GM12878 (cell line): Measurements from ENCODE around the gene NSFL1C. TPM values are rescaled to one million over a fixed set of nuclear protein-coding genes. Genes with fewer than 3 reads are reported as not detected.
A peak's percentile ranks its signal among the peaks of the same experiment; 100 is the strongest.

Source experiments
- ATAC-seq: fragments of 200-7000 bp; cut with Tn5 transposase; 3 replicates; pipeline ENCODE4 v1.9.1; 2020; ENCODE audit warnings: mild to moderate bottlenecking, moderate library complexity
- BruUV-seq: library from RNA; stranded (reverse); fragments of 400-500 nt; replicated peaks from 2 replicates; lab custom pipeline; 2021; lab: Mats Ljungman, UMichigan
- CTCF ChIA-PET: fragments of 300-600 bp; sonication (Branson Sonifier 250); formaldehyde crosslinking; extraction: SDS; loops from one replicate; lab custom pipeline; 2021; ENCODE audit warnings: inconsistent platforms; lab: Yijun Ruan, JAX
- POLR2A ChIA-PET: fragments of 350-600 bp; formaldehyde crosslinking; extraction: SDS; loops from one replicate; lab custom pipeline; 2021; ENCODE audit warnings: inconsistent platforms; lab: Charles Lee
- RAD21 ChIA-PET: fragments of 300-600 bp; sonication (Branson Sonifier 250); formaldehyde crosslinking; loops from one replicate; lab custom pipeline; 2023; ENCODE audit warnings: antibody characterized with exemption; ENCODE audit not compliant: unreplicated experiment; lab: Charles Lee
- SMC1A ChIA-PET: fragments of 300-600 bp; sonication (Branson Sonifier 250); formaldehyde crosslinking; loops from one replicate; lab custom pipeline; 2023; ENCODE audit not compliant: unreplicated experiment, uncharacterized antibody; lab: Charles Lee
- DNase-seq: peaks from one replicate; pipeline ENCODE4 v3.0.0-alpha.2; 2011; ENCODE audit warnings: low read depth, low spot score
- FAIRE-seq: peaks from 3 replicates; lab custom pipeline; 2011; peaks lifted over from hg19 to GRCh38; lab: Jason Lieb, UNC
- H2AFZ ChIP-seq: 2 replicates; pipeline ENCODE4 v1.6.0; 2011; ENCODE audit warnings: low read depth, low read length, control low read depth; ENCODE audit not compliant: control insufficient read depth
- H3K27ac ChIP-seq: 2 replicates; pipeline ENCODE4 v1.5.1; 2011; ENCODE audit warnings: control low read depth; ENCODE audit not compliant: control insufficient read depth, insufficient read depth
- H3K27me3 ChIP-seq, 2 experiments: replicated peaks in 1 of 2; 2 replicates each; pipeline versions ENCODE4 v1.6.0 to v1.6.1; 2011; ENCODE audit warnings: low read length in 1 of 2; ENCODE audit not compliant: control insufficient read depth in 2 of 2, insufficient read depth in 2 of 2
- H3K36me3 ChIP-seq, 2 experiments: 2 replicates each; pipeline ENCODE4 v1.5.1; 2011; ENCODE audit warnings: low read length in 1 of 2; ENCODE audit not compliant: control insufficient read depth in 2 of 2, insufficient read depth in 2 of 2
- H3K4me1 ChIP-seq: 2 replicates; pipeline ENCODE4 v1.6.1; 2011; ENCODE audit warnings: mild to moderate bottlenecking, low read length, moderate library complexity, mixed read lengths; ENCODE audit not compliant: control insufficient read depth, insufficient read depth
- H3K4me2 ChIP-seq: 2 replicates; pipeline ENCODE4 v1.6.0; 2011; ENCODE audit warnings: control low read depth; ENCODE audit not compliant: control insufficient read depth, insufficient read depth
- H3K4me3 ChIP-seq: fragments of 200-600 bp; sonication (generic); 2 replicates; pipeline ENCODE4 v1.5.1; 2016
- H3K79me2 ChIP-seq: 2 replicates; pipeline ENCODE4 v1.6.0; 2011; ENCODE audit warnings: low read length; ENCODE audit not compliant: control insufficient read depth, insufficient read depth
- H3K9ac ChIP-seq: 2 replicates; pipeline ENCODE4 v1.8.0; 2011; ENCODE audit warnings: low read length, control low read depth, mixed read lengths; ENCODE audit not compliant: control insufficient read depth, insufficient read depth
- H3K9me3 ChIP-seq: replicated peaks from 3 replicates; pipeline ENCODE4 v1.5.1; 2011; ENCODE audit warnings: mild to moderate bottlenecking, low read length; ENCODE audit not compliant: control insufficient read depth, insufficient read depth
- H4K20me1 ChIP-seq: 2 replicates; pipeline ENCODE4 v1.6.0; 2011; ENCODE audit not compliant: control insufficient read depth, insufficient read depth
- ATF3 ChIP-seq: IDR thresholded peaks from 2 replicates; pipeline ENCODE4 v1.6.1; 2011; ENCODE audit warnings: low read depth, mild to moderate bottlenecking, low read length, moderate library complexity, borderline replicate concordance; ENCODE audit errors: extremely low read depth
- ATF7 ChIP-seq: fragments of 450-650 bp; IDR thresholded peaks from 2 replicates; pipeline ENCODE4 v1.6.1; 2016; ENCODE audit warnings: low read depth, mild to moderate bottlenecking
- CTCF ChIP-seq, 3 experiments: IDR thresholded peaks in 2 of 3; conservative IDR thresholded peaks in 1 of 3; 2 replicates each; pipeline ENCODE4 v1.5.1; 2011; ENCODE audit warnings: low read depth in 3 of 3, low read length in 3 of 3, mild to moderate bottlenecking in 3 of 3, control low read depth in 2 of 3, moderate library complexity in 2 of 3, inconsistent platforms in 1 of 3, mixed read lengths in 1 of 3; ENCODE audit not compliant: control insufficient read depth in 2 of 3, insufficient read depth in 1 of 3; ENCODE audit errors: extremely low read depth in 1 of 3
- FOXM1 ChIP-seq: IDR thresholded peaks from 2 replicates; pipeline ENCODE4 v1.6.1; 2012; ENCODE audit warnings: low read depth, mild to moderate bottlenecking, inconsistent platforms, low read length, moderate library complexity
- HCFC1 ChIP-seq: fragments of 150-350 bp; IDR thresholded peaks from 2 replicates; pipeline ENCODE4 v1.6.1; 2014; ENCODE audit warnings: low read length
- IKZF1 ChIP-seq: fragments of 450-650 bp; conservative IDR thresholded peaks from 2 replicates; pipeline ENCODE4 v1.6.1; 2017; ENCODE audit warnings: antibody characterized with exemption, mild to moderate bottlenecking
- IRF3 ChIP-seq: fragments of 450-650 bp; IDR thresholded peaks from 2 replicates; pipeline ENCODE4 v1.6.1; 2014; ENCODE audit warnings: mild to moderate bottlenecking
- KLF5 ChIP-seq: fragments of 450-650 bp; IDR thresholded peaks from 2 replicates; pipeline ENCODE4 v1.6.1; 2014; ENCODE audit warnings: mild to moderate bottlenecking; ENCODE audit not compliant: partially characterized antibody
- PKNOX1 ChIP-seq: fragments of 450-650 bp; IDR thresholded peaks from 2 replicates; pipeline ENCODE4 v1.6.1; 2016; ENCODE audit warnings: mild to moderate bottlenecking
- RAD21 ChIP-seq: IDR thresholded peaks from 2 replicates; pipeline ENCODE4 v1.6.1; 2011; ENCODE audit warnings: mild to moderate bottlenecking, low read depth, low read length, moderate library complexity; ENCODE audit not compliant: insufficient read depth
- RB1 ChIP-seq: fragments of 450-650 bp; formaldehyde crosslinking; IDR thresholded peaks from 2 replicates; pipeline ENCODE4 v1.6.1; 2017; ENCODE audit warnings: mild to moderate bottlenecking, borderline replicate concordance
- RELA ChIP-seq: fragments of 450-650 bp; IDR thresholded peaks from 2 replicates; pipeline ENCODE4 v1.8.0; 2014; ENCODE audit warnings: borderline replicate concordance; ENCODE audit not compliant: partially characterized antibody
- SMAD1 ChIP-seq: fragments of 450-650 bp; IDR thresholded peaks from 2 replicates; pipeline ENCODE4 v1.6.1; 2018; ENCODE audit warnings: mild to moderate bottlenecking, low read depth; ENCODE audit not compliant: partially characterized antibody
- TARDBP ChIP-seq: IDR thresholded peaks from 2 replicates; pipeline ENCODE4 v1.6.1; 2016; ENCODE audit warnings: borderline replicate concordance
- TCF3 ChIP-seq: IDR thresholded peaks from 2 replicates; pipeline ENCODE4 v1.6.1; 2012; ENCODE audit warnings: low read depth, mild to moderate bottlenecking, low read length, borderline replicate concordance; ENCODE audit not compliant: insufficient read depth
- TCF7 ChIP-seq: IDR thresholded peaks from 2 replicates; pipeline ENCODE4 v1.6.1; 2014; ENCODE audit warnings: antibody characterized with exemption, borderline replicate concordance
- WGBS: methylation state at CpG from one replicate; pipeline ENCODE4 v1.1.6; 2016; ENCODE audit warnings: low lambda C conversion rate; ENCODE audit not compliant: insufficient replicate concordance, insufficient coverage; ENCODE audit errors: missing lambda C conversion rate; 5-methylcytosine and 5-hydroxymethylcytosine counted together
- in situ Hi-C: fragments of 300-500 bp; cut with MboI; formaldehyde crosslinking; loops from 9 replicates; pipeline ENCODE4 v1.14.3; 2018; ENCODE audit warnings: mixed read lengths
- intact Hi-C: fragments of 100-400 bp; cut with micrococcal nuclease; formaldehyde crosslinking; loops from one replicate; pipeline ENCODE4 v1.14.2; 2022; ENCODE audit not compliant: unreplicated experiment
- polyA plus RNA-seq, 11 experiments: library from polyadenylated mRNA; depleted of rRNA in 4 of 11; unstranded in 6 of 11; stranded (reverse) in 5 of 11; fragments of >200 nt; fragmentation: Nextera tagmentation in 4 of 11; fragmentation: Illumina TruSeq in 1 of 11; extraction: Ambion mirVana in 4 of 11; extraction: Trizol in 1 of 11; gene quantifications; 1 replicate in 1 of 11; 2 replicates in 10 of 11; pipeline versions ENCODE4 v1.2.1 to v1.2.3, GENCODE V29; 2011 to 2016; ENCODE audit warnings: inconsistent platforms in 2 of 11, missing spikeins in 2 of 11, low read depth in 1 of 11
- total RNA-seq, 4 experiments: library from RNA; depleted of rRNA in 3 of 4; stranded (reverse); fragments of >200 nt in 3 of 4; fragmentation: Illumina TruSeq in 1 of 4; extraction: Trizol in 1 of 4; gene quantifications; 2 replicates each; pipeline versions ENCODE4 v1.2.1 to v1.2.3, GENCODE V29; 2013 to 2021

NSFL1C gene
- total and polyA plus RNA-seq, 10 of the 15 experiments (the other 5 are each of a cell fraction or from before 2014, with no cell fraction given): 21.5 to 100 (median 38.1) TPM

- no peaks in the 10 kb centered on the region for H3K9me3 ChIP-seq
- no peak overlapping the region for H3K4me2 ChIP-seq
- no peak overlapping the region for H3K4me3 ChIP-seq
- no peaks in the 10 kb centered on the region for H4K20me1 ChIP-seq
- BruUV-seq: no TSS peak
- ATAC-seq: no peak
- H3K79me2 ChIP-seq: no peaks in the 10 kb centered on the region
- no peak overlapping the region for H3K27ac ChIP-seq
- WGBS: 65% methylated on average over 3 of the region's 3 CpGs
- no peaks in the 10 kb centered on the region for H3K36me3 ChIP-seq
- ChIA-PET RAD21 (no interaction called here), POLR2A (no interaction called here), CTCF (interaction anchor here (1.0 to 1.5 kb wide), 3 partner anchors 9 to 28 kb away, joined by 3 to 7 read pairs (median 3); no protein-coding TSS in a partner anchor), SMC1A (interaction anchor here (1.4 kb wide), 1 partner anchor 30 kb away, joined by 3 read pairs; no protein-coding TSS in a partner anchor)
- in situ Hi-C loops: no loop called here
- no peak overlapping the region for H3K9ac ChIP-seq
- FAIRE-seq: peak; percentile 64
- H3K27me3 ChIP-seq: no peaks in the 10 kb centered on the region
- intact Hi-C loops: no loop called here
- no peak overlapping the region for H2AFZ ChIP-seq
- TF ChIP-seq RB1 (no peak), FOXM1 (no peak), RELA (no peak), IRF3 (no peak), IKZF1 (no peak), RAD21 (no peak), CTCF (IDR thresholded peaks at IDR 0.05 in 2 of 3, conservative IDR thresholded peaks at IDR 0.05 in 1 of 3; ENCODE audit: control insufficient read depth in 2 of 3, extremely low read depth in 1 of 3, insufficient read depth in 1 of 3, low read depth in 3 of 3, low read length in 3 of 3) (no peak), ATF3 (no peak), TARDBP (no peak), TCF7 (no peak), ATF7 (no peak), SMAD1 (no peak), TCF3 (no peak), PKNOX1 (no peak), HCFC1 (no peak), KLF5 (no peak)
- H3K4me1 ChIP-seq: no peaks in the 10 kb centered on the region
- no peak for DNase-seq
These were observed 39.1 kb downstream of the NSFL1C start for GRCh38 chr20:1427457-1428054.
